HEK293 (cell line): ENCODE measurements around the gene DHCR7.

Source experiments
- KLF8 ChIP-seq: fragments of 450-650 bp; formaldehyde crosslinking; IDR thresholded peaks from 2 replicates; pipeline ENCODE4 v1.5.1; 2016; ENCODE audit warnings: missing biosample characterization, missing genetic modification characterization
- OSR2 ChIP-seq: fragments of 450-650 bp; formaldehyde crosslinking; IDR thresholded peaks from 2 replicates; pipeline ENCODE4 v1.5.1; 2016; ENCODE audit warnings: missing biosample characterization, missing genetic modification characterization
- SCRT2 ChIP-seq: fragments of 450-650 bp; formaldehyde crosslinking; IDR thresholded peaks from 2 replicates; pipeline ENCODE4 v1.5.1; 2016; ENCODE audit warnings: missing biosample characterization, missing genetic modification characterization
- SP7 ChIP-seq: fragments of 450-650 bp; formaldehyde crosslinking; IDR thresholded peaks from 2 replicates; pipeline ENCODE4 v1.5.1; 2016; ENCODE audit warnings: missing biosample characterization, missing genetic modification characterization
- ZBTB44 ChIP-seq: fragments of 450-650 bp; IDR thresholded peaks from 2 replicates; pipeline ENCODE4 v1.5.1; 2018; ENCODE audit warnings: missing biosample characterization, mild to moderate bottlenecking, missing genetic modification characterization
- ZBTB48 ChIP-seq: fragments of 450-650 bp; formaldehyde crosslinking; IDR thresholded peaks from 2 replicates; pipeline ENCODE4 v1.5.1; 2016; ENCODE audit warnings: missing biosample characterization, missing genetic modification characterization
- ZBTB8A ChIP-seq: fragments of 450-650 bp; formaldehyde crosslinking; IDR thresholded peaks from 2 replicates; pipeline ENCODE4 v1.5.1; 2016; ENCODE audit warnings: missing biosample characterization, missing genetic modification characterization
- ZEB2 ChIP-seq: fragments of 450-650 bp; formaldehyde crosslinking; IDR thresholded peaks from 2 replicates; pipeline ENCODE4 v1.5.1; 2016; ENCODE audit warnings: missing biosample characterization, missing genetic modification characterization
- ZFHX2 ChIP-seq: fragments of 450-650 bp; formaldehyde crosslinking; conservative IDR thresholded peaks from 2 replicates; pipeline ENCODE4 v1.5.1; 2016; ENCODE audit warnings: missing biosample characterization, missing genetic modification characterization
- ZNF155 ChIP-seq: fragments of 450-650 bp; formaldehyde crosslinking; IDR thresholded peaks from 2 replicates; pipeline ENCODE4 v1.5.1; 2016; ENCODE audit warnings: missing biosample characterization, missing genetic modification characterization
- ZNF214 ChIP-seq: fragments of 450-650 bp; formaldehyde crosslinking; IDR thresholded peaks from 2 replicates; pipeline ENCODE4 v1.5.1; 2017; ENCODE audit warnings: missing biosample characterization, mild to moderate bottlenecking, missing genetic modification characterization, borderline replicate concordance
- ZNF26 ChIP-seq: fragments of 450-650 bp; formaldehyde crosslinking; IDR thresholded peaks from 2 replicates; pipeline ENCODE4 v1.5.1; 2016; ENCODE audit warnings: missing biosample characterization, missing genetic modification characterization
- ZNF266 ChIP-seq: fragments of 450-650 bp; formaldehyde crosslinking; IDR thresholded peaks from 2 replicates; pipeline ENCODE4 v1.5.1; 2016; ENCODE audit warnings: missing biosample characterization, missing genetic modification characterization, low read depth
- ZNF416 ChIP-seq: fragments of 450-650 bp; formaldehyde crosslinking; IDR thresholded peaks from 2 replicates; pipeline ENCODE4 v1.5.1; 2016; ENCODE audit warnings: missing biosample characterization, missing genetic modification characterization
- ZNF530 ChIP-seq: fragments of 450-650 bp; formaldehyde crosslinking; IDR thresholded peaks from 2 replicates; pipeline ENCODE4 v1.5.1; 2016; ENCODE audit warnings: low read depth, missing biosample characterization, missing genetic modification characterization
- ZNF621 ChIP-seq: fragments of 450-650 bp; formaldehyde crosslinking; IDR thresholded peaks from 2 replicates; pipeline ENCODE4 v1.5.1; 2017; ENCODE audit warnings: missing biosample characterization, missing genetic modification characterization
- ZNF629 ChIP-seq: fragments of 450-650 bp; formaldehyde crosslinking; IDR thresholded peaks from 2 replicates; pipeline ENCODE4 v1.5.1; 2017; ENCODE audit warnings: missing biosample characterization, missing genetic modification characterization
- ZNF654 ChIP-seq: fragments of 450-650 bp; formaldehyde crosslinking; IDR thresholded peaks from 2 replicates; pipeline ENCODE4 v1.5.1; 2016; ENCODE audit warnings: low read depth, missing biosample characterization, missing genetic modification characterization
- ZNF658 ChIP-seq: fragments of 450-650 bp; formaldehyde crosslinking; IDR thresholded peaks from 2 replicates; pipeline ENCODE4; 2016; ENCODE audit warnings: missing biosample characterization, missing genetic modification characterization
- ZNF692 ChIP-seq: fragments of 450-650 bp; formaldehyde crosslinking; IDR thresholded peaks from 2 replicates; pipeline ENCODE4 v1.5.1; 2016; ENCODE audit warnings: missing biosample characterization, missing genetic modification characterization
- ZSCAN23 ChIP-seq: fragments of 450-650 bp; formaldehyde crosslinking; IDR thresholded peaks from 2 replicates; pipeline ENCODE4 v1.5.1; 2016; ENCODE audit warnings: missing biosample characterization, missing genetic modification characterization
- TF ChIP-seq, protein P1 (sequence below): fragments of 450-650 bp; formaldehyde crosslinking; optimal IDR thresholded peaks from 2 replicates; pipeline ENCODE3; 2016; ENCODE audit warnings: missing biosample characterization, mild to moderate bottlenecking, missing genetic modification characterization
- TF ChIP-seq, protein P2 (sequence below): fragments of 450-650 bp; formaldehyde crosslinking; IDR thresholded peaks from 2 replicates; pipeline ENCODE4 v1.5.1; 2017; ENCODE audit warnings: missing biosample characterization, missing genetic modification characterization
- TF ChIP-seq, protein P3 (sequence below): fragments of 450-650 bp; formaldehyde crosslinking; IDR thresholded peaks from 2 replicates; pipeline ENCODE4 v1.5.1; 2016; ENCODE audit warnings: missing biosample characterization, missing genetic modification characterization
- TF ChIP-seq, protein P4 (sequence below): fragments of 450-650 bp; formaldehyde crosslinking; IDR thresholded peaks from 2 replicates; pipeline ENCODE4 v1.5.1; 2016; ENCODE audit warnings: missing biosample characterization, missing genetic modification characterization
- TF ChIP-seq, protein P5 (sequence below): fragments of 450-650 bp; formaldehyde crosslinking; IDR thresholded peaks from 2 replicates; pipeline ENCODE4 v1.5.1; 2016; ENCODE audit warnings: missing biosample characterization, missing genetic modification characterization, borderline replicate concordance

Gene DHCR7

GRCh38 chr11:71448257-71449171 lies at the start of gene DHCR7 (continued):
- TF ChIP-seq ZSCAN23 (tag by site-specific recombination) (no peak), ZNF654 (tag by site-specific recombination) (no peak), SP7 (tag by site-specific recombination) (no peak; the same call in 1 of the 2 replicates), ZNF26 (tag by site-specific recombination) (no peak), ZBTB48 (tag by site-specific recombination) (peak; percentile 64), ZNF266 (tag by site-specific recombination) (no peak), ZNF658 (tag by site-specific recombination) (no peak), ZFHX2 (peak; percentile 97), ZNF530 (no peak), ZNF629 (tag by site-specific recombination) (no peak), ZNF621 (no peak), ZBTB8A (tag by site-specific recombination) (peak; percentile 58), ZNF214 (tag by site-specific recombination) (no peak), SCRT2 (tag by site-specific recombination) (no peak), OSR2 (tag by site-specific recombination) (no peak; the same call in 1 of the 2 replicates), KLF8 (tag by site-specific recombination) (peak; percentile 69; the same call in 1 of the 2 replicates), ZBTB44 (tag by site-specific recombination) (no peak), ZNF416 (no peak), ZEB2 (tag by site-specific recombination) (peak; percentile 100), ZNF692 (peak; percentile 81), ZNF155 (tag by site-specific recombination) (no peak)
- TF ChIP-seq, protein P1, sequence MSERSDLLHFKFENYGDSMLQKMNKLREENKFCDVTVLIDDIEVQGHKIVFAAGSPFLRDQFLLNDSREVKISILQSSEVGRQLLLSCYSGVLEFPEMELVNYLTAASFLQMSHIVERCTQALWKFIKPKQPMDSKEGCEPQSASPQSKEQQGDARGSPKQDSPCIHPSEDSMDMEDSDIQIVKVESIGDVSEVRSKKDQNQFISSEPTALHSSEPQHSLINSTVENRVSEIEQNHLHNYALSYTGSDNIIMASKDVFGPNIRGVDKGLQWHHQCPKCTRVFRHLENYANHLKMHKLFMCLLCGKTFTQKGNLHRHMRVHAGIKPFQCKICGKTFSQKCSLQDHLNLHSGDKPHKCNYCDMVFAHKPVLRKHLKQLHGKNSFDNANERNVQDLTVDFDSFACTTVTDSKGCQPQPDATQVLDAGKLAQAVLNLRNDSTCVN: peak; percentile 69
- TF ChIP-seq, protein P2, sequence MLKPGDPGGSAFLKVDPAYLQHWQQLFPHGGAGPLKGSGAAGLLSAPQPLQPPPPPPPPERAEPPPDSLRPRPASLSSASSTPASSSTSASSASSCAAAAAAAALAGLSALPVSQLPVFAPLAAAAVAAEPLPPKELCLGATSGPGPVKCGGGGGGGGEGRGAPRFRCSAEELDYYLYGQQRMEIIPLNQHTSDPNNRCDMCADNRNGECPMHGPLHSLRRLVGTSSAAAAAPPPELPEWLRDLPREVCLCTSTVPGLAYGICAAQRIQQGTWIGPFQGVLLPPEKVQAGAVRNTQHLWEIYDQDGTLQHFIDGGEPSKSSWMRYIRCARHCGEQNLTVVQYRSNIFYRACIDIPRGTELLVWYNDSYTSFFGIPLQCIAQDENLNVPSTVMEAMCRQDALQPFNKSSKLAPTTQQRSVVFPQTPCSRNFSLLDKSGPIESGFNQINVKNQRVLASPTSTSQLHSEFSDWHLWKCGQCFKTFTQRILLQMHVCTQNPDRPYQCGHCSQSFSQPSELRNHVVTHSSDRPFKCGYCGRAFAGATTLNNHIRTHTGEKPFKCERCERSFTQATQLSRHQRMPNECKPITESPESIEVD (tag by site-specific recombination): no peak
- TF ChIP-seq, protein P3, sequence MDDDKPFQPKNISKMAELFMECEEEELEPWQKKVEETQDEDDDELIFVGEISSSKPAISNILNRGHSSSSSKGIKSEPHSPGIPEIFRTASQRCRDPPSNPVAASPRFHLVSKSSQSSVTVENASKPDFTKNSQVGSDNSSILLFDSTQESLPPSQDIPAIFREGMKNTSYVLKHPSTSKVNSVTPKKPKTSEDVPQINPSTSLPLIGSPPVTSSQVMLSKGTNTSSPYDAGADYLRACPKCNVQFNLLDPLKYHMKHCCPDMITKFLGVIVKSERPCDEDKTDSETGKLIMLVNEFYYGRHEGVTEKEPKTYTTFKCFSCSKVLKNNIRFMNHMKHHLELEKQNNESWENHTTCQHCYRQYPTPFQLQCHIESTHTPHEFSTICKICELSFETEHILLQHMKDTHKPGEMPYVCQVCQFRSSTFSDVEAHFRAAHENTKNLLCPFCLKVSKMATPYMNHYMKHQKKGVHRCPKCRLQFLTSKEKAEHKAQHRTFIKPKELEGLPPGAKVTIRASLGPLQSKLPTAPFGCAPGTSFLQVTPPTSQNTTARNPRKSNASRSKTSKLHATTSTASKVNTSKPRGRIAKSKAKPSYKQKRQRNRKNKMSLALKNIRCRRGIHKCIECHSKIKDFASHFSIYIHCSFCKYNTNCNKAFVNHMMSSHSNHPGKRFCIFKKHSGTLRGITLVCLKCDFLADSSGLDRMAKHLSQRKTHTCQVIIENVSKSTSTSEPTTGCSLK (tag by site-specific recombination): no peak
- TF ChIP-seq, protein P4, sequence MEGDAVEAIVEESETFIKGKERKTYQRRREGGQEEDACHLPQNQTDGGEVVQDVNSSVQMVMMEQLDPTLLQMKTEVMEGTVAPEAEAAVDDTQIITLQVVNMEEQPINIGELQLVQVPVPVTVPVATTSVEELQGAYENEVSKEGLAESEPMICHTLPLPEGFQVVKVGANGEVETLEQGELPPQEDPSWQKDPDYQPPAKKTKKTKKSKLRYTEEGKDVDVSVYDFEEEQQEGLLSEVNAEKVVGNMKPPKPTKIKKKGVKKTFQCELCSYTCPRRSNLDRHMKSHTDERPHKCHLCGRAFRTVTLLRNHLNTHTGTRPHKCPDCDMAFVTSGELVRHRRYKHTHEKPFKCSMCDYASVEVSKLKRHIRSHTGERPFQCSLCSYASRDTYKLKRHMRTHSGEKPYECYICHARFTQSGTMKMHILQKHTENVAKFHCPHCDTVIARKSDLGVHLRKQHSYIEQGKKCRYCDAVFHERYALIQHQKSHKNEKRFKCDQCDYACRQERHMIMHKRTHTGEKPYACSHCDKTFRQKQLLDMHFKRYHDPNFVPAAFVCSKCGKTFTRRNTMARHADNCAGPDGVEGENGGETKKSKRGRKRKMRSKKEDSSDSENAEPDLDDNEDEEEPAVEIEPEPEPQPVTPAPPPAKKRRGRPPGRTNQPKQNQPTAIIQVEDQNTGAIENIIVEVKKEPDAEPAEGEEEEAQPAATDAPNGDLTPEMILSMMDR (tag by site-specific recombination): no peak
- TF ChIP-seq, protein P5, sequence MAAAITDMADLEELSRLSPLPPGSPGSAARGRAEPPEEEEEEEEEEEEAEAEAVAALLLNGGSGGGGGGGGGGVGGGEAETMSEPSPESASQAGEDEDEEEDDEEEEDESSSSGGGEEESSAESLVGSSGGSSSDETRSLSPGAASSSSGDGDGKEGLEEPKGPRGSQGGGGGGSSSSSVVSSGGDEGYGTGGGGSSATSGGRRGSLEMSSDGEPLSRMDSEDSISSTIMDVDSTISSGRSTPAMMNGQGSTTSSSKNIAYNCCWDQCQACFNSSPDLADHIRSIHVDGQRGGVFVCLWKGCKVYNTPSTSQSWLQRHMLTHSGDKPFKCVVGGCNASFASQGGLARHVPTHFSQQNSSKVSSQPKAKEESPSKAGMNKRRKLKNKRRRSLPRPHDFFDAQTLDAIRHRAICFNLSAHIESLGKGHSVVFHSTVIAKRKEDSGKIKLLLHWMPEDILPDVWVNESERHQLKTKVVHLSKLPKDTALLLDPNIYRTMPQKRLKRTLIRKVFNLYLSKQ: no peak
